GM13976 (cell line): Measurements from ENCODE around the gene PARP1.

Source experiments
- DNase-seq: peaks from one replicate; pipeline ENCODE4 v3.0.0; 2012; ENCODE audit warnings: low spot score
- in situ Hi-C: fragments of 300-500 bp; cut with MboI; formaldehyde crosslinking; loops from one replicate; pipeline ENCODE4 v1.12.0; 2022; ENCODE audit warnings: low sequenced_read_pairs, mixed read lengths, inconsistent platforms; ENCODE audit not compliant: unreplicated experiment
- TF ChIP-seq, protein P1 (sequence below): IDR thresholded peaks from 2 replicates; pipeline ENCODE4 v1.5.1; 2012; ENCODE audit warnings: borderline replicate concordance, mild to moderate bottlenecking; ENCODE audit not compliant: insufficient read depth; ENCODE audit errors: extremely low read depth, missing control alignments, control extremely low read depth

The PARP1 gene

GRCh38 chr1:226441629-226442028 lies 33.7 kb upstream of the PARP1 start:
- TF ChIP-seq, protein P1, sequence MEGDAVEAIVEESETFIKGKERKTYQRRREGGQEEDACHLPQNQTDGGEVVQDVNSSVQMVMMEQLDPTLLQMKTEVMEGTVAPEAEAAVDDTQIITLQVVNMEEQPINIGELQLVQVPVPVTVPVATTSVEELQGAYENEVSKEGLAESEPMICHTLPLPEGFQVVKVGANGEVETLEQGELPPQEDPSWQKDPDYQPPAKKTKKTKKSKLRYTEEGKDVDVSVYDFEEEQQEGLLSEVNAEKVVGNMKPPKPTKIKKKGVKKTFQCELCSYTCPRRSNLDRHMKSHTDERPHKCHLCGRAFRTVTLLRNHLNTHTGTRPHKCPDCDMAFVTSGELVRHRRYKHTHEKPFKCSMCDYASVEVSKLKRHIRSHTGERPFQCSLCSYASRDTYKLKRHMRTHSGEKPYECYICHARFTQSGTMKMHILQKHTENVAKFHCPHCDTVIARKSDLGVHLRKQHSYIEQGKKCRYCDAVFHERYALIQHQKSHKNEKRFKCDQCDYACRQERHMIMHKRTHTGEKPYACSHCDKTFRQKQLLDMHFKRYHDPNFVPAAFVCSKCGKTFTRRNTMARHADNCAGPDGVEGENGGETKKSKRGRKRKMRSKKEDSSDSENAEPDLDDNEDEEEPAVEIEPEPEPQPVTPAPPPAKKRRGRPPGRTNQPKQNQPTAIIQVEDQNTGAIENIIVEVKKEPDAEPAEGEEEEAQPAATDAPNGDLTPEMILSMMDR = no peak
- in situ Hi-C loops = no loop called here
- no peak for DNase-seq

DNA sequence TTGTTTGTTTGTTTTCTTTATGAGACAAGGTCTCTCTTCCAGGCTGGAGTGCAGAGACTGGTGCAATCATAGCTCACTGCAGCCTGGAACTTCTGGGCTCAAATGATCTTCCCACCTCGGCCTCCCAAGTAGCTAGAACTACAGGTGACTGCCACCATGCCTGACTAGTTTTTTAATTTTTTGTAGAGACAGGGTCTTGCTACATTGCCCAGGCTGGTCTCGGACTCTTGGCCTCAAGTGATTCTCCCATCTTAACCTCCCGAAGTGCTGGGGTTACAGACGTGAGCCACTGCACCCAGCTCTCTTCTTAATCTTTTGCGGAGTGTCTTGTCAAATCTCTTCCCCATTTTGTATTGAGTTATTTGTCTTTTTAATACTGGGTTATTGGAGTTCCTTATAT lies 32.6 kb upstream of the PARP1 start:
- in situ Hi-C loops = no loop called here
- TF ChIP-seq, protein P1 = no peak
- DNase-seq = no peak

DNA sequence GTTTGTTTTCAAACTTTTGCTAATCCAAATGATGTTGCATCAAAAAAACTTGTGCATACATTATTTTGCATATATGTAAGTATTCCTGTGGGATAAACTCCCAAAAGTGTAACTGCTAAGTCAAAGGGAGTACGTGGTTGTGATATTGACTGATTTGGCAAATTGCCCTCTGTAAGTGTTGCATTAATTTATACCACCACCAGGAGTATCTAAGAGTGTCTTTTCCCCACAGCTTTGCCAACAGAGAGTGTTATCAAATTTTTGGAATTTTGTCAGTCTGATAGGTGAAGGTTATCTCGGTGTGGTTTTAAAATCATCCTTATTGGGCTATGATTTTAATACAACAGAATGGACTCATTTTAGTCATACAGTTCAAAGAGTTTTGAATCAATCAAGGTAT lies 30.1 kb upstream of the PARP1 start:
- TF ChIP-seq, protein P1 = no peak
- DNase-seq = no peak
- in situ Hi-C loops = no loop called here

GRCh38 chr1:226436855-226437491 lies 29.1 kb upstream of the PARP1 start:
- DNase-seq = no peak
- in situ Hi-C loops = no loop called here
- TF ChIP-seq, protein P1 = no peak

DNA sequence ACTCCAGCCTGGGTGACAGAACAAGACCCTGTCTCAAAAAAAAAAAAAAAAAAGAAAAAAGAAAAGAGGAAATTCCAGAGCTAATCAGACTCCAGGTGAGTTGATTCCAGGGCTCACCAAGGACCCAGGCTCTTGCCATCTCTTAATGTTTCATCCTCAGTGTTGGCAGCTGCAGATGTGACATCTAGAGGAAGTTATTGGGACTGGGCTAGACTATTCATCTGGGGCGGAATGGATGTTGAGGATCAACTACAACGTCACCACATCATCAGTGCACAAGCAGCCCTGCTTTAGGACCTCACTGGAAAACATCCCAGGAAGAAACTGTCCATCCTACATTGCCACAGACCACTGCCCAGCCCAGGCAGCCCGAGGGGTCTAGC lies 28.6 kb upstream of the PARP1 start:
- in situ Hi-C loops = no loop called here
- DNase-seq = no peak
- TF ChIP-seq, protein P1 = no peak

DNA sequence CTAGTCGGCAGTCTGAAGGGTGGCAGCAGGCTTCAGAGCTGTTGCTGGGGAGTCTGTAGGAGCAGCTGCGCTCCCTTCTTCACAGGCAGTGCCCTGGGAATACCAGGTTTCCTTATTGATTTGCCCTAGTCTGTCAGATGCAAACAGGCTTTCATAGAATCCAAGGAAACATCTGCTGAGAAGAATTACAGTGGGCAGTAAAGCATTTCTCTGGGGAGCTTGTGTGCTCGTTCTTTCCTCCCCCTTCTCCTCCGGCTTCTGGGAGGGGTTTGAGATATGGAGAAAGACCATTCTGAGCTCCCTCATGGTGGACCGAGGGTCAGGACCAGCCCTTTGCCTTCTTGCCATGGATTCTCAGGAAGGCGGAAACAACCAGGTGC lies 25.4 kb upstream of the PARP1 start:
- TF ChIP-seq, protein P1 = no peak
- DNase-seq = no peak
- in situ Hi-C loops = no loop called here
